AG09309 (cell line): ENCODE data around the gene MAPRE2.

Source experiments
- DNase-seq: peaks from one replicate; pipeline ENCODE4 v3.0.0-alpha.2; 2010; ENCODE audit warnings: low read depth
- H3K4me3 ChIP-seq: 2 replicates; pipeline ENCODE4 v1.5.1; 2011; ENCODE audit warnings: mild to moderate bottlenecking, low read depth, low read length, moderate library complexity; ENCODE audit not compliant: control insufficient read depth
- CTCF ChIP-seq: IDR thresholded peaks from 2 replicates; pipeline ENCODE4 v1.5.1; 2011; ENCODE audit warnings: mild to moderate bottlenecking, low read depth, low read length, inconsistent platforms; ENCODE audit not compliant: insufficient read depth, control insufficient read depth; ENCODE audit errors: missing control alignments

The MAPRE2 gene

GRCh38 chr18:35157181-35157580 lies 116.0 kb downstream of the MAPRE2 start:
- DNase-seq: no peak
- H3K4me3 ChIP-seq: no peak overlapping the region
- TF ChIP-seq CTCF: no peak

DNA sequence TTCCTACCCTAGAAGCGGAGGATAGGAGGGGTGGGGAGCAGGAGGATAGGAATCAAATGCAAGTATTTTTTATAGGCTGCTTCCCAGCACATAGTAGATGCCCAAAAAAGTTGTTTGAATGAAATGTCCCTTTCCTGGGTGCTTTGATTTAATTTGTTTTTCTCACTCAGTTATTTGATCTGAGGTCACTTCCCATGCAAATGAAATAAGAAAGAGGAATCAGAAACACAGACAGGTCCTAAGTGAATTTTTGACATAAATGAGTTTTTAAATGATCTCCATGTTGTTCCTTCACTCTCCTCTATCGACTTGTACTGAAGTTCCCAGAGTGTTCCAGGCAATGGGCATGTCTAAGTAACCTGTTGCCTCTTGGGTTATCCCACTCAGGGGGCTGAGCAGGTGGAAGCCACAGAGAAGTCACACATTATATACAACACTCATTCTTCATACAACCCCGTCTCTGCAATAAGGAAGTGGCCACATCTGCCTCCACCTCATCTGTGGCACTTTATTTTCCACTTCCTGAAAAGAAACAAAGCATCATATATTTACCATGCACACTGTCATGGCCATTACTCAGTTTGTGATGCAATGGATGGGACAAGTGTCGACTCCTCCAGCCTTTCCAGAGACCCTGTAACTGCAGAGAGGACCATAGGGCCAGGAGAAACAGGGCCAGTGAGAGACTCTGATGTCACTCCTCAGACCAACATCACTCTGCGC lies 117.7 kb downstream of the MAPRE2 start:
- no peak overlapping the region for H3K4me3 ChIP-seq
- no peak for TF ChIP-seq CTCF
- no peak for DNase-seq

DNA sequence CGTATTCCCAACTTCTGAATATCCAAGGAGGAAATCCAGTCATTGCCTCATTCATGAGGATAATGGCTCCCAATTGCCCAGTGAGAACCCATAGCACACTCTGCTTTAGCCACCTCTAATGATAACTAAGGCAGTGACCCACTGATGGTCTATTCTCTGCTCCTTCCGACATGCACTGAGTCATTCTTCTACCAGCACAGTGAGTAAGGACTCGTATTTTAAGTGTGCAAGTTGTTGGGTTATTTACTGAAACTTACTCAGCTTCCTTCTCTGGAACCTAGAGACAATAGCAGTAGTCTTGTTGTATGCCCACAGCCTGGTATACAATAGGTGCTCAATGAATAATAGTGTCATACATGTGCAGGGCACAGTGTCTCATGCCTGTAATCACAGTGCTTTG lies 118.6 kb downstream of the MAPRE2 start:
- no peak for DNase-seq
- no peak overlapping the region for H3K4me3 ChIP-seq
- TF ChIP-seq CTCF: no peak

GRCh38 chr18:35161485-35161884 lies 120.3 kb downstream of the MAPRE2 start:
- no peak overlapping the region for H3K4me3 ChIP-seq
- TF ChIP-seq CTCF: no peak
- DNase-seq: no peak

- no peak for TF ChIP-seq CTCF
- no peak overlapping the region for H3K4me3 ChIP-seq
Observed at GRCh38 chr18:35161934-35162333, 120.7 kb downstream of the MAPRE2 start.

GRCh38 chr18:35163014-35163539 lies 121.9 kb downstream of the MAPRE2 start:
- TF ChIP-seq CTCF: no peak
- H3K4me3 ChIP-seq: no peak overlapping the region
- DNase-seq: no peak

More at GRCh38 chr18:35161934-35162333, 120.7 kb downstream of the MAPRE2 start:
- no peak for DNase-seq

- DNase-seq: no peak
- TF ChIP-seq CTCF: no peak
- no peak overlapping the region for H3K4me3 ChIP-seq
Observed at GRCh38 chr18:35163721-35164120, 122.5 kb downstream of the MAPRE2 start.
